Neural cell (in vitro differentiated cells): ENCODE measurements around the gene DPH1. TPM values are rescaled to one million over a fixed set of nuclear protein-coding genes. Genes with fewer than 3 reads are reported as not detected.

ENCODE experiments used
- H2AFZ ChIP-seq: fragments of 200-600, 300-800 bp; sonication (generic), shearing (Covaris generic); 2 replicates; pipeline ENCODE4 v1.6.0; 2014; ENCODE audit warnings: low read depth, mild to moderate bottlenecking, antibody characterized with exemption, low read length, moderate library complexity
- H3F3A ChIP-seq: fragments of 200-600 bp; shearing (Covaris generic); 2 replicates; pipeline ENCODE4 v1.6.1; 2016; ENCODE audit warnings: mild to moderate bottlenecking, moderate library complexity, mixed read lengths, antibody characterized with exemption, low read length; ENCODE audit not compliant: insufficient read depth, poor library complexity, severe bottlenecking
- H3K27ac ChIP-seq: fragments of 200-600, 300-800 bp; sonication (generic), shearing (Covaris generic); 2 replicates; pipeline ENCODE4 v1.5.1; 2014; ENCODE audit warnings: mild to moderate bottlenecking, low read length, moderate library complexity
- H3K27me3 ChIP-seq: fragments of 300-800, 200-600 bp; sonication (generic), shearing (Covaris generic); 2 replicates; pipeline ENCODE4 v1.6.0; 2014; ENCODE audit warnings: mild to moderate bottlenecking, low read depth, low read length, moderate library complexity; ENCODE audit not compliant: insufficient read depth
- H3K36me3 ChIP-seq: fragments of 300-800, 200-600 bp; sonication (generic), shearing (Covaris generic); 2 replicates; pipeline ENCODE4 v1.5.1; 2014; ENCODE audit warnings: mild to moderate bottlenecking, antibody characterized with exemption, low read length, moderate library complexity; ENCODE audit not compliant: insufficient read depth
- H3K4me2 ChIP-seq: fragments of 300-800, 200-600 bp; sonication (generic), shearing (Covaris generic); 2 replicates; pipeline ENCODE4 v1.6.0; 2014; ENCODE audit warnings: mild to moderate bottlenecking, low read length
- H3K4me3 ChIP-seq: fragments of 300-800, 200-600 bp; sonication (generic), shearing (Covaris generic); 2 replicates; pipeline ENCODE4 v1.5.1; 2014; ENCODE audit warnings: mild to moderate bottlenecking, low read length, moderate library complexity
- H3K79me2 ChIP-seq: fragments of 200-600 bp; shearing (Covaris generic); replicated peaks from 2 replicates; pipeline ENCODE4 v1.6.0; 2014; ENCODE audit warnings: mild to moderate bottlenecking, low read length, moderate library complexity; ENCODE audit not compliant: insufficient read depth
- H3K9ac ChIP-seq: fragments of 300-800, 200-600 bp; sonication (generic), shearing (Covaris generic); 2 replicates; pipeline ENCODE4 v1.6.1; 2016; ENCODE audit warnings: mild to moderate bottlenecking, low read length, mixed read lengths
- H3K9me2 ChIP-seq: fragments of 200-600 bp; shearing (Covaris generic); 2 replicates; pipeline ENCODE4 v1.6.1; 2016; ENCODE audit warnings: mild to moderate bottlenecking, low read length, mixed read lengths; ENCODE audit not compliant: insufficient read depth
- H3K9me3 ChIP-seq: fragments of 200-600, 300-800 bp; sonication (generic), shearing (Covaris generic); 2 replicates; pipeline ENCODE4 v1.6.1; 2016; ENCODE audit warnings: mild to moderate bottlenecking, mixed run types, low read length, moderate library complexity, mixed read lengths
- H4K20me1 ChIP-seq: fragments of 200-600 bp; shearing (Covaris generic); 2 replicates; pipeline ENCODE4 v1.6.1; 2016; ENCODE audit warnings: mild to moderate bottlenecking, mixed run types; ENCODE audit not compliant: insufficient read depth
- EP300 ChIP-seq: fragments of 450-650 bp; conservative IDR thresholded peaks from 2 replicates; pipeline ENCODE4 v1.6.1; 2014; ENCODE audit warnings: antibody characterized with exemption, mild to moderate bottlenecking, moderate library complexity; ENCODE audit not compliant: poor library complexity, severe bottlenecking
- EZH2 ChIP-seq: fragments of 200-600, 300-800 bp; shearing (Covaris generic), sonication (generic); IDR thresholded peaks from 2 replicates; pipeline ENCODE4 v1.6.1; 2014; ENCODE audit warnings: antibody characterized with exemption, low read length, borderline replicate concordance, mild to moderate bottlenecking; ENCODE audit not compliant: insufficient read depth, poor library complexity, severe bottlenecking
- MXI1 ChIP-seq: fragments of 450-650 bp; conservative IDR thresholded peaks from 2 replicates; pipeline ENCODE4 v1.6.1; 2014; ENCODE audit warnings: antibody characterized with exemption, mild to moderate bottlenecking; ENCODE audit not compliant: poor library complexity, severe bottlenecking
- POLR2AphosphoS5 ChIP-seq: IDR thresholded peaks from 2 replicates; pipeline ENCODE4 v1.6.1; 2012
- RAD21 ChIP-seq: fragments of 450-650 bp; conservative IDR thresholded peaks from 2 replicates; pipeline ENCODE4 v1.6.1; 2014; ENCODE audit warnings: antibody characterized with exemption, mild to moderate bottlenecking, moderate library complexity
- SMC3 ChIP-seq: fragments of 450-650 bp; conservative IDR thresholded peaks from 2 replicates; pipeline ENCODE4 v1.6.1; 2014; ENCODE audit warnings: antibody characterized with exemption, mild to moderate bottlenecking, moderate library complexity; ENCODE audit not compliant: poor library complexity
- TAF1 ChIP-seq: IDR thresholded peaks from 2 replicates; pipeline ENCODE4 v1.6.1; 2012; ENCODE audit warnings: low read depth
- polyA plus RNA-seq: library from polyadenylated mRNA; depleted of rRNA; stranded (reverse); fragments of >200 nt; gene quantifications from 2 replicates; pipeline ENCODE4 v1.2.3, GENCODE V29; 2014
- TF ChIP-seq, protein P1 (sequence below): fragments of 450-650 bp; IDR thresholded peaks from 2 replicates; pipeline ENCODE4 v1.5.1; 2014; ENCODE audit warnings: antibody characterized with exemption, mild to moderate bottlenecking, moderate library complexity; ENCODE audit not compliant: poor library complexity, severe bottlenecking
- TF ChIP-seq, protein P2 (sequence below): IDR thresholded peaks from 2 replicates; pipeline ENCODE4 v1.6.1; 2012; ENCODE audit warnings: borderline replicate concordance

The DPH1 gene
- polyA plus RNA-seq, 1 donor from 2014 or later: 44.8 TPM

DNA sequence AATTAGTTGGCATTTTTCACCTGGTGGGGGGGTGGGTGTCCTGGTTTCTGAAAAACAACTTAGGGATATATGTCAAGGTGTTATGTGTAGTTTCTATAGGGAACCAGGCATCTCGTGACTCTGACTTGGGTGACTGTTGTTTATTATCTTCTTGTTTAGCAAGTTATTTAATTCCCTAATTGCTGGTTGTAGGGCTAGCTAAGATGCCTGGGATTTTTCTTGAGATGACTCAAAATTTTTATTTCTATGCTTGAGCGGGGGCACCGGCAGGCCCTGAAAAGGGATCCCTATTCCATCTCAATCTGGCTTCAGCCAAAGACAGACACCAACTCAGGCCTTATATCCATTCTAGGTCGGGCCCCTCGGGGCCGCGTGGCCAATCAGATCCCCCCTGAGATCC is 3.2 kb downstream of the DPH1 start:
- Histone ChIP-seq H4K20me1 (no peaks in the 10 kb centered on the region), H3K9me3 (no peaks in the 10 kb centered on the region), H3F3A (no peaks in the 10 kb centered on the region), H3K9ac (no peak overlapping the region), H3K4me3 (no peak overlapping the region), H3K4me2 (no peak overlapping the region), H3K36me3 (no peaks in the 10 kb centered on the region), H2AFZ (no peak overlapping the region), H3K9me2 (no peaks in the 10 kb centered on the region), H3K79me2 (no peaks in the 10 kb centered on the region), H3K27me3 (no peaks in the 10 kb centered on the region), H3K27ac (no peak overlapping the region)
- TF ChIP-seq RAD21: no peak
- TF ChIP-seq, protein P1, sequence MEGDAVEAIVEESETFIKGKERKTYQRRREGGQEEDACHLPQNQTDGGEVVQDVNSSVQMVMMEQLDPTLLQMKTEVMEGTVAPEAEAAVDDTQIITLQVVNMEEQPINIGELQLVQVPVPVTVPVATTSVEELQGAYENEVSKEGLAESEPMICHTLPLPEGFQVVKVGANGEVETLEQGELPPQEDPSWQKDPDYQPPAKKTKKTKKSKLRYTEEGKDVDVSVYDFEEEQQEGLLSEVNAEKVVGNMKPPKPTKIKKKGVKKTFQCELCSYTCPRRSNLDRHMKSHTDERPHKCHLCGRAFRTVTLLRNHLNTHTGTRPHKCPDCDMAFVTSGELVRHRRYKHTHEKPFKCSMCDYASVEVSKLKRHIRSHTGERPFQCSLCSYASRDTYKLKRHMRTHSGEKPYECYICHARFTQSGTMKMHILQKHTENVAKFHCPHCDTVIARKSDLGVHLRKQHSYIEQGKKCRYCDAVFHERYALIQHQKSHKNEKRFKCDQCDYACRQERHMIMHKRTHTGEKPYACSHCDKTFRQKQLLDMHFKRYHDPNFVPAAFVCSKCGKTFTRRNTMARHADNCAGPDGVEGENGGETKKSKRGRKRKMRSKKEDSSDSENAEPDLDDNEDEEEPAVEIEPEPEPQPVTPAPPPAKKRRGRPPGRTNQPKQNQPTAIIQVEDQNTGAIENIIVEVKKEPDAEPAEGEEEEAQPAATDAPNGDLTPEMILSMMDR: no peak

DNA sequence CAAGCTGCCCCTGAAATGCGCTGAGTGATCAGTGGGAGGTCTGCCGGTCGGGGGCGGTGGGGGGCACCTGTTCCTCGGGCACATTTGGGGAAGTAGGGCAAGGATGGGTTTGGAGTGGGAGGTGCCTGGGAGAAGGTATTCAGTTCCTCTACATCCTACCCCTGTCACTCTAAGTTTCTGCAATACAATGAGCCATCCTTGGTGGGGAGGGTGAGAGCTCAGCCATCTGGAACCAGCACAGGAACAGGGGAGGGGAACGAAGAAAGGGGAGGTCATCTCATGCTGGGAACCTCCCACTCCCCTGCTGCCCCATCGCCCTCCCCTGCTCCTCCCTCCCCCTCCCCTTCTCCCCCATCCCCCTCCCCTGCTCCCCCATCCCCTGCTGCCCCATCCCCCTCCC is 4.2 kb downstream of the DPH1 start:
- no peak overlapping the region for H3K9ac ChIP-seq
- H3K27me3 ChIP-seq: no peaks in the 10 kb centered on the region
- no peak overlapping the region for H3K4me2 ChIP-seq
- TF ChIP-seq TAF1 (no peak), POLR2AphosphoS5 (no peak), EP300 (no peak), EZH2 (no peak), SMC3 (no peak), MXI1 (no peak), RAD21 (no peak)
- TF ChIP-seq, protein P1: no peak
- TF ChIP-seq, protein P2, sequence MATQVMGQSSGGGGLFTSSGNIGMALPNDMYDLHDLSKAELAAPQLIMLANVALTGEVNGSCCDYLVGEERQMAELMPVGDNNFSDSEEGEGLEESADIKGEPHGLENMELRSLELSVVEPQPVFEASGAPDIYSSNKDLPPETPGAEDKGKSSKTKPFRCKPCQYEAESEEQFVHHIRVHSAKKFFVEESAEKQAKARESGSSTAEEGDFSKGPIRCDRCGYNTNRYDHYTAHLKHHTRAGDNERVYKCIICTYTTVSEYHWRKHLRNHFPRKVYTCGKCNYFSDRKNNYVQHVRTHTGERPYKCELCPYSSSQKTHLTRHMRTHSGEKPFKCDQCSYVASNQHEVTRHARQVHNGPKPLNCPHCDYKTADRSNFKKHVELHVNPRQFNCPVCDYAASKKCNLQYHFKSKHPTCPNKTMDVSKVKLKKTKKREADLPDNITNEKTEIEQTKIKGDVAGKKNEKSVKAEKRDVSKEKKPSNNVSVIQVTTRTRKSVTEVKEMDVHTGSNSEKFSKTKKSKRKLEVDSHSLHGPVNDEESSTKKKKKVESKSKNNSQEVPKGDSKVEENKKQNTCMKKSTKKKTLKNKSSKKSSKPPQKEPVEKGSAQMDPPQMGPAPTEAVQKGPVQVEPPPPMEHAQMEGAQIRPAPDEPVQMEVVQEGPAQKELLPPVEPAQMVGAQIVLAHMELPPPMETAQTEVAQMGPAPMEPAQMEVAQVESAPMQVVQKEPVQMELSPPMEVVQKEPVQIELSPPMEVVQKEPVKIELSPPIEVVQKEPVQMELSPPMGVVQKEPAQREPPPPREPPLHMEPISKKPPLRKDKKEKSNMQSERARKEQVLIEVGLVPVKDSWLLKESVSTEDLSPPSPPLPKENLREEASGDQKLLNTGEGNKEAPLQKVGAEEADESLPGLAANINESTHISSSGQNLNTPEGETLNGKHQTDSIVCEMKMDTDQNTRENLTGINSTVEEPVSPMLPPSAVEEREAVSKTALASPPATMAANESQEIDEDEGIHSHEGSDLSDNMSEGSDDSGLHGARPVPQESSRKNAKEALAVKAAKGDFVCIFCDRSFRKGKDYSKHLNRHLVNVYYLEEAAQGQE: no peak
- no peaks in the 10 kb centered on the region for H3K79me2 ChIP-seq
- no peaks in the 10 kb centered on the region for H3K9me2 ChIP-seq
- H3K9me3 ChIP-seq: no peaks in the 10 kb centered on the region
- H4K20me1 ChIP-seq: no peaks in the 10 kb centered on the region
- no peak overlapping the region for H3K4me3 ChIP-seq
- H2AFZ ChIP-seq: no peak overlapping the region
- H3K36me3 ChIP-seq: no peaks in the 10 kb centered on the region
- no peaks in the 10 kb centered on the region for H3F3A ChIP-seq
- no peak overlapping the region for H3K27ac ChIP-seq
